GM18508 (cell line): ENCODE measurements around the gene ZNF135.

Experiments used
- ATAC-seq: cut with Tn5 transposase; IDR thresholded peaks from one replicate; pipeline ENCODE4 v1.9.1; 2021; ENCODE audit warnings: moderate number of reproducible peaks; ENCODE audit not compliant: insufficient read depth, unreplicated experiment

Gene ZNF135

GRCh38 chr19:58059003-58059670 lies at the start of gene ZNF135:
Gene ZNF135, plus strand, starts transcription at chr19:58059282. Its CDS starts 721 bp downstream, at chr19:58060003.
- ATAC-seq: no peak

GRCh38 chr19:58009301-58009665 lies 49.8 kb upstream of the ZNF135 start:
- no peak for ATAC-seq

GRCh38 chr19:58009666-58010301 lies 49.3 kb upstream of the ZNF135 start:
- no peak for ATAC-seq

- no peak for ATAC-seq
Observed at GRCh38 chr19:58010507-58010906, 48.6 kb upstream of the ZNF135 start.

GRCh38 chr19:58014141-58014540 lies 44.9 kb upstream of the ZNF135 start:
- ATAC-seq: no peak

GRCh38 chr19:58020129-58020528 lies 39.0 kb upstream of the ZNF135 start:
- no peak for ATAC-seq

GRCh38 chr19:58021541-58022282 lies 37.4 kb upstream of the ZNF135 start:
- no peak for ATAC-seq

GRCh38 chr19:58022283-58022660 lies 36.8 kb upstream of the ZNF135 start:
- no peak for ATAC-seq

- ATAC-seq: no peak
Observed at GRCh38 chr19:58024661-58025060, 34.4 kb upstream of the ZNF135 start.

GRCh38 chr19:58033741-58034476 lies 25.2 kb upstream of the ZNF135 start, which contains the start of gene ZSCAN1:
Gene ZSCAN1, plus strand, starts transcription at chr19:58034025. Its CDS starts 3,812 bp downstream, at chr19:58037837.
- no peak for ATAC-seq

GRCh38 chr19:58034477-58034793 lies 24.6 kb upstream of the ZNF135 start:
- no peak for ATAC-seq

GRCh38 chr19:58035863-58036262 lies 23.2 kb upstream of the ZNF135 start:
- no peak for ATAC-seq

- no peak for ATAC-seq
Observed at GRCh38 chr19:58037927-58038687, 21.0 kb upstream of the ZNF135 start.

- ATAC-seq: no peak
Observed at GRCh38 chr19:58038688-58039204, 20.3 kb upstream of the ZNF135 start.

GRCh38 chr19:58040751-58041525 lies 18.1 kb upstream of the ZNF135 start:
- no peak for ATAC-seq

- no peak for ATAC-seq
Observed at GRCh38 chr19:58042495-58043340, 16.4 kb upstream of the ZNF135 start.

- no peak for ATAC-seq
Observed at GRCh38 chr19:58044391-58044790, 14.7 kb upstream of the ZNF135 start.

GRCh38 chr19:58044886-58045285 lies 14.2 kb upstream of the ZNF135 start:
- no peak for ATAC-seq
